CD4-positive, alpha-beta T cell treated with Interleukin-15 for 1 hour (primary cell): ENCODE data around the gene MCHR2.
"Not testable (repeated sequence)": the region's sequence is repeated elsewhere in the genome, so short reads cannot be mapped to it uniquely, and the experiment has no call there.

ENCODE experiments used
- DNase-seq: peaks from one replicate; pipeline ENCODE4 v3.0.0-alpha.2; 2020

Gene MCHR2

GRCh38 chr6:99993533-99994251 lies at the start of gene MCHR2:
Gene MCHR2 (minus strand): TSS chr6:99994223. CDS start chr6:99956147, 38,076 bp downstream.
- DNase-seq = no peak

- not testable (repeated sequence) for DNase-seq
Observed at GRCh38 chr6:100038546-100038945, 44.5 kb upstream of the MCHR2 start.

GRCh38 chr6:100035873-100036653 lies 42.0 kb upstream of the MCHR2 start:
- DNase-seq = no peak

GRCh38 chr6:100023798-100024197 lies 29.8 kb upstream of the MCHR2 start:
- DNase-seq = no peak

GRCh38 chr6:100022847-100023246 lies 28.8 kb upstream of the MCHR2 start:
- no peak for DNase-seq

- no peak for DNase-seq
Observed at GRCh38 chr6:100008857-100009256, 14.8 kb upstream of the MCHR2 start.

GRCh38 chr6:100001915-100002388 lies 7.9 kb upstream of the MCHR2 start:
- peak; percentile 25 for DNase-seq

- no peak for DNase-seq
Observed at GRCh38 chr6:99997141-99997540, 3.1 kb upstream of the MCHR2 start.

- no peak for DNase-seq
Observed at GRCh38 chr6:99995916-99996315, 1.9 kb upstream of the MCHR2 start.

- no peak for DNase-seq
Observed at GRCh38 chr6:99993146-99993532, 884 bp downstream of the MCHR2 start.

GRCh38 chr6:99991955-99992354 lies 2.1 kb downstream of the MCHR2 start:
- DNase-seq = no peak

- DNase-seq = no peak
Observed at GRCh38 chr6:99980741-99981140, 13.3 kb downstream of the MCHR2 start.

GRCh38 chr6:99979953-99980352 lies 14.1 kb downstream of the MCHR2 start:
- no peak for DNase-seq

GRCh38 chr6:99967052-99967451 lies 27.0 kb downstream of the MCHR2 start:
- DNase-seq = no peak

- DNase-seq = no peak
Observed at GRCh38 chr6:99960027-99960426, 34.0 kb downstream of the MCHR2 start.

- DNase-seq = no peak
Observed at GRCh38 chr6:99951016-99951805, 42.8 kb downstream of the MCHR2 start.

- DNase-seq = no peak
Observed at GRCh38 chr6:99946005-99946404, 48.0 kb downstream of the MCHR2 start.

GRCh38 chr6:99943846-99944245 lies 50.2 kb downstream of the MCHR2 start:
- no peak for DNase-seq

GRCh38 chr6:99940582-99940981 lies 53.4 kb downstream of the MCHR2 start:
- no peak for DNase-seq

- no peak for DNase-seq
Observed at GRCh38 chr6:99933129-99933528, 60.9 kb downstream of the MCHR2 start.

GRCh38 chr6:99912657-99913056 lies 81.4 kb downstream of the MCHR2 start:
- no peak for DNase-seq

- DNase-seq = no peak
Observed at GRCh38 chr6:99905209-99906106, 88.6 kb downstream of the MCHR2 start.
